Measurements from ENCODE around the gene ARSK.

The ARSK gene

DNA sequence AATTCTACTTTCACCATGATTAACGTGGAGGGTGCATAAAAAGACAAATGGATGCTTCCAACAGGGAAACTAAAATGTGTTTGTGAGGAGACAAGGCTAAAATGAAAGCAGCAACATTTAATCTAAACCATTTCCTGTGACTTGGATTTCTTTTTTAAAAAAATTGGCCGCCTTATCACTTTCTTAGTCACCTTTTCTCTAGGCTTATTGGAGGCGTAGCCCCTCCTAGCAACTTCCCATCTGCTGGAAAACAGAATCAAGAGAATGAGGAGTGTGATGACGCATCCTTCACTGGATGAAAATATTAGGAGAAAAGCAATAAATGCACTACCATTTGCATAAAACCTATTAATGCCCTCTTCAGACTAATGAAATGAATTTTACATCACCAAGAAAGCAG lies 64.2 kb downstream of the ARSK start:
- POLR2A ChIA-PET, result no interaction called here
- CTCF ChIA-PET, result no interaction called here
- TF ChIP-seq TARDBP (IDR thresholded peaks at IDR 0.05), result no peak
- TF ChIP-seq SP1 (IDR thresholded peaks at IDR 0.05), result no peak
- TF ChIP-seq ZNF384 (IDR thresholded peaks at IDR 0.05), result no peak
- TF ChIP-seq FOXA1 (IDR thresholded peaks at IDR 0.05), result no peak
- no peak for TF ChIP-seq ELF4 (IDR thresholded peaks at IDR 0.05)
- no peak for TF ChIP-seq FOXM1 (IDR thresholded peaks at IDR 0.05; ENCODE audit: borderline replicate concordance)
- TF ChIP-seq L3MBTL2 (conservative IDR thresholded peaks at IDR 0.05), result no peak
- TF ChIP-seq CTBP1 (IDR thresholded peaks at IDR 0.05; ENCODE audit: borderline replicate concordance), result no peak
- TF ChIP-seq ARNT (IDR thresholded peaks at IDR 0.05), result no peak
- TF ChIP-seq, protein P1, sequence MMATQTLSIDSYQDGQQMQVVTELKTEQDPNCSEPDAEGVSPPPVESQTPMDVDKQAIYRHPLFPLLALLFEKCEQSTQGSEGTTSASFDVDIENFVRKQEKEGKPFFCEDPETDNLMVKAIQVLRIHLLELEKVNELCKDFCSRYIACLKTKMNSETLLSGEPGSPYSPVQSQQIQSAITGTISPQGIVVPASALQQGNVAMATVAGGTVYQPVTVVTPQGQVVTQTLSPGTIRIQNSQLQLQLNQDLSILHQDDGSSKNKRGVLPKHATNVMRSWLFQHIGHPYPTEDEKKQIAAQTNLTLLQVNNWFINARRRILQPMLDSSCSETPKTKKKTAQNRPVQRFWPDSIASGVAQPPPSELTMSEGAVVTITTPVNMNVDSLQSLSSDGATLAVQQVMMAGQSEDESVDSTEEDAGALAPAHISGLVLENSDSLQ (IDR thresholded peaks at IDR 0.05), result no peak
- TF ChIP-seq NFRKB (IDR thresholded peaks at IDR 0.05), result no peak
- no peak for TF ChIP-seq SUZ12 (IDR thresholded peaks at IDR 0.05)
- TF ChIP-seq FOXK2 (IDR thresholded peaks at IDR 0.05), result no peak
- no peak for TF ChIP-seq BHLHE40 (IDR thresholded peaks at IDR 0.05; ENCODE audit: borderline replicate concordance)
- DNase-seq (ENCODE audit: extremely low spot score), result no peak

DNA sequence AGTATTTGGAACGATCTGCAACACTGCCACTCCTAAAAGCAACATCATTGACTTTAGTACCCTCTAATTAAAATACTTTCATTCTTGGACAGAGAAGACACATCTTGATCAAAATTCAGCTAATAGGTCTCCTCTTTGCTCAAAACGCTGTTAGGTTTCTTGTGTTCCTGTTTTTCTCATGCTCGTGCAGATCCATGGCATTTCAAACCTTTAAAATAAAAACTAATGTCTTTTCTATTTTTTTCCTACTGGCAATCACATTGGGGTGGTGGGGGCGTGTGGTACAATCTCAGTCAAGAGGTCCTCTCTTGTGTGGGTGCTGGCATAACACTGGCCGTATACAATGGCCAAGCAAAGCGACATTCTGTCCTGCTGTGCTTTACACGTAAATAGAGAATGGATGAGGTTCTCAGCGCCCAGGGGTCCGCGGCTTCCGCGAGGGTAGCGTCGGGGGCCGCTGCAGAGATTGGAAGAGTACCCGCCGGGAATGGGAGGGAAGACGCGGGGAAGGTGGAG lies 64.7 kb downstream of the ARSK start:
- ChIA-PET POLR2A (no interaction called here), CTCF (no interaction called here)
- no peak for DNase-seq (ENCODE audit: extremely low spot score)
- TF ChIP-seq CTBP1 (IDR thresholded peaks at IDR 0.05; ENCODE audit: borderline replicate concordance) (no peak), FOXK2 (IDR thresholded peaks at IDR 0.05) (no peak), TARDBP (IDR thresholded peaks at IDR 0.05) (no peak), L3MBTL2 (conservative IDR thresholded peaks at IDR 0.05) (no peak), SUZ12 (IDR thresholded peaks at IDR 0.05) (no peak), LEF1 (IDR thresholded peaks at IDR 0.05; ENCODE audit: borderline replicate concordance) (no peak), FOXA1 (IDR thresholded peaks at IDR 0.05) (no peak), ARNT (IDR thresholded peaks at IDR 0.05) (no peak), NFRKB (IDR thresholded peaks at IDR 0.05) (no peak), FOXM1 (IDR thresholded peaks at IDR 0.05; ENCODE audit: borderline replicate concordance) (no peak), ZNF384 (IDR thresholded peaks at IDR 0.05) (no peak), SP1 (IDR thresholded peaks at IDR 0.05) (no peak), HDGF (IDR thresholded peaks at IDR 0.05; ENCODE audit: borderline replicate concordance) (no peak), BHLHE40 (IDR thresholded peaks at IDR 0.05; ENCODE audit: borderline replicate concordance) (no peak), ELF4 (IDR thresholded peaks at IDR 0.05) (no peak)
- TF ChIP-seq, protein P1 (IDR thresholded peaks at IDR 0.05), result no peak

DNA sequence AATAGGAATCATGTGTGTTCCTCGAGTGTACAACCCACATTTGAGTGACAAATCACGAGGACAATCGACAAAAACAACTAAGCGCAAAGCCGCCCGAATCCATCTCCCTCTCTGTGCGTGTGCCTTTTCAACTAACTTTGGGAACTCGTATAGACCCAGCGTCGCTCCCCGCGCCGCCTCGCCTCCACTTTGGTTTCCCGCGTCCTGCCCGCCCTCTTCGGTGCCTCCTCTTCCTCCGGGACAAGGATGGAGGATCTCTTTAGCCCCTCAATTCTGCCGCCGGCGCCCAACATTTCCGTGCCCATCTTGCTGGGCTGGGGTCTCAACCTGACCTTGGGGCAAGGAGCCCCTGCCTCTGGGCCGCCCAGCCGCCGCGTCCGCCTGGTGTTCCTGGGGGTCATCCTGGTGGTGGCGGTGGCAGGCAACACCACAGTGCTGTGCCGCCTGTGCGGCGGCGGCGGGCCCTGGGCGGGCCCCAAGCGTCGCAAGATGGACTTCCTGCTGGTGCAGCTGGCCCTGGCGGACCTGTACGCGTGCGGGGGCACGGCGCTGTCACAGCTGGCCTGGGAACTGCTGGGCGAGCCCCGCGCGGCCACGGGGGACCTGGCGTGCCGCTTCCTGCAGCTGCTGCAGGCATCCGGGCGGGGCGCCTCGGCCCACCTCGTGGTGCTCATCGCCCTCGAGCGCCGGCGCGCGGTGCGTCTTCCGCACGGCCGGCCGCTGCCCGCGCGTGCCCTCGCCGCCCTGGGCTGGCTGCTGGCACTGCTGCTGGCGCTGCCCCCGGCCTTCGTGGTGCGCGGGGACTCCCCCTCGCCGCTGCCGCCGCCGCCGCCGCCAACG lies 65.3 kb downstream of the ARSK start, which contains the start of gene GPR150:
Gene GPR150 (plus strand): TSS at position 58 of the 840 bp plus-strand sequence. CDS start 189 bp downstream, at position 247.
- ChIA-PET POLR2A (no interaction called here), CTCF (no interaction called here)
- DNase-seq (ENCODE audit: extremely low spot score), result no peak
- TF ChIP-seq BHLHE40 (IDR thresholded peaks at IDR 0.05; ENCODE audit: borderline replicate concordance) (no peak), ARNT (IDR thresholded peaks at IDR 0.05) (no peak), FOXA1 (IDR thresholded peaks at IDR 0.05) (no peak), LEF1 (IDR thresholded peaks at IDR 0.05; ENCODE audit: borderline replicate concordance) (no peak), L3MBTL2 (conservative IDR thresholded peaks at IDR 0.05) (no peak), FOXK2 (IDR thresholded peaks at IDR 0.05) (no peak), NFRKB (IDR thresholded peaks at IDR 0.05) (no peak), SUZ12 (IDR thresholded peaks at IDR 0.05) (no peak), SP1 (IDR thresholded peaks at IDR 0.05) (no peak), HDGF (IDR thresholded peaks at IDR 0.05; ENCODE audit: borderline replicate concordance) (no peak), TARDBP (IDR thresholded peaks at IDR 0.05) (no peak), ZNF384 (IDR thresholded peaks at IDR 0.05) (no peak), ELF4 (IDR thresholded peaks at IDR 0.05) (no peak)

DNA sequence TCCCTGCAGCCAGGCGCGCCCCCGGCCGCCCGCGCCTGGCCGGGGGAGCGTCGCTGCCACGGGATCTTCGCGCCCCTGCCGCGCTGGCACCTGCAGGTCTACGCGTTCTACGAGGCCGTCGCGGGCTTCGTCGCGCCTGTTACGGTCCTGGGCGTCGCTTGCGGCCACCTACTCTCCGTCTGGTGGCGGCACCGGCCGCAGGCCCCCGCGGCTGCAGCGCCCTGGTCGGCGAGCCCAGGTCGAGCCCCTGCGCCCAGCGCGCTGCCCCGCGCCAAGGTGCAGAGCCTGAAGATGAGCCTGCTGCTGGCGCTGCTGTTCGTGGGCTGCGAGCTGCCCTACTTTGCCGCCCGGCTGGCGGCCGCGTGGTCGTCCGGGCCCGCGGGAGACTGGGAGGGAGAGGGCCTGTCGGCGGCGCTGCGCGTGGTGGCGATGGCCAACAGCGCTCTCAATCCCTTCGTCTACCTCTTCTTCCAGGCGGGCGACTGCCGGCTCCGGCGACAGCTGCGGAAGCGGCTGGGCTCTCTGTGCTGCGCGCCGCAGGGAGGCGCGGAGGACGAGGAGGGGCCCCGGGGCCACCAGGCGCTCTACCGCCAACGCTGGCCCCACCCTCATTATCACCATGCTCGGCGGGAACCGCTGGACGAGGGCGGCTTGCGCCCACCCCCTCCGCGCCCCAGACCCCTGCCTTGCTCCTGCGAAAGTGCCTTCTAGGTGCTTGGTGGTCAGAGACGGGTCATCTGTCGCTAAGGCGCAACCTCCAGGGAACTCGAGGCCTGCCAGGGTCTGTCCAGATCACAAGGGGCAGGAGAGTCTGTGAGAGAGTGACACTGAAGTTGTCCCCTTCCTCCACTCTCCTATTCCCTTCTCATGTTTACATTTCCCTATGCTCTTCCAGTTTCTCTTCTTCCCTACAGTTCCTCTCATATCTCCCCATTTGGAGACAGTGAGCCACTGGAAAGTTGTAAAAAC lies 66.3 kb downstream of the ARSK start:
- POLR2A ChIA-PET, result no interaction called here
- TF ChIP-seq, protein P1 (IDR thresholded peaks at IDR 0.05), result no peak
- TF ChIP-seq ELF4 (IDR thresholded peaks at IDR 0.05), result no peak
- TF ChIP-seq LEF1 (IDR thresholded peaks at IDR 0.05; ENCODE audit: borderline replicate concordance), result no peak
- TF ChIP-seq L3MBTL2 (conservative IDR thresholded peaks at IDR 0.05), result no peak
- no peak for TF ChIP-seq NFRKB (IDR thresholded peaks at IDR 0.05)
- CTCF ChIA-PET, result no interaction called here
- DNase-seq (ENCODE audit: extremely low spot score), result no peak

DNA sequence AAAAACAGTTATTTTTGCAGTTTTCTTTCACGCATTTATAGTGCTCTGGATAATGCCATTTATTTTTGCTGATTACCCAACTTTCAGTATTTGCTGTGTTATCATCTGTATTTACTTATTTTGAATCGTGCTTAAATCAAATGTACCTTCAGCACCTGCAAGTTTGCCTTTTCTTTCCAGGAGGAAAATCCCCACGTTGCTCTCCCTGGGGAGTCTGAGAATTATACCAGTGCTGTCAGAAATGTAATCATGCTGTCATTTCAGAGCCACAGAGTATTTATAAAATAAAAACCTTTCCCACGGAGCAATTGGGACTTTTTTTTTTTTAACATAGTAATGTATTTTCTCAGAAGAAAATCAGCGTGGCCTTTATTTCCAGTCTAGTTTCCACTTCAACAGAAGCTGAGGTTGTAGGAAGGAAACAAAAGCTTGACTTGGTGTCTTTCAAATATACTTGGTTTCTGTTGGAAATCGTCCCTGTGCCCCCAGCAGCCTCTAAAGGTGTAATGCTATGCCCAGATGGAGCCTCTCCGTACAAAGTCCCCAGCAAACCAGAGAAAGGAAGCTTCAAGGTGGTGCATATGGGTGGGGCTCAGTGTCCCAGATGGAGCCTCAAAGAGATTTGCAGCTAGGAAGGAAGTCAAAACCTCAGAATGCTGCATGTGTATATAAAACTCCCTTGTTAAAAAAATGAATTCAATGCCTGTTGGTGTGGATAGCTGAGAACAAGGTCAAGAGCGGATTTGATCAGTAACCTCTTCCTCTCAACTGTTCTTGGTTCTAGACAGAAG lies 67.1 kb downstream of the ARSK start:
- no peak for DNase-seq (ENCODE audit: extremely low spot score)
- ChIA-PET POLR2A (no interaction called here), CTCF (no interaction called here)
- no peak for TF ChIP-seq CTBP1 (IDR thresholded peaks at IDR 0.05; ENCODE audit: borderline replicate concordance)
- TF ChIP-seq, protein P1 (IDR thresholded peaks at IDR 0.05), result no peak

All from HEK293T (cell line).